Activated effector memory CD4-positive, alpha-beta T cell treated with Interleukin-2 at 50 U/mL for 16 hours (primary cell): Measurements from ENCODE around the gene FBXO42.
"Not testable (repeated sequence)": the region's sequence is repeated elsewhere in the genome, so short reads cannot be mapped to it uniquely, and the experiment has no call there.

Experiments
- DNase-seq: peaks from one replicate; pipeline ENCODE4 v3.0.0-alpha.2; 2020

The FBXO42 gene

GRCh38 chr1:16371725-16372124 is 19.4 kb upstream of the FBXO42 start:
- no peak for DNase-seq

GRCh38 chr1:16369821-16370220 is 17.5 kb upstream of the FBXO42 start:
- no peak for DNase-seq

GRCh38 chr1:16367968-16368890 is 15.9 kb upstream of the FBXO42 start:
- no peak for DNase-seq

GRCh38 chr1:16367258-16367967 is 15.1 kb upstream of the FBXO42 start:
- DNase-seq, result no peak

GRCh38 chr1:16366722-16367257 is 14.5 kb upstream of the FBXO42 start, which contains the start of gene SZRD1:
TSS of gene SZRD1 (plus strand) at chr1:16367242. CDS start at chr1:16367258, 16 bp downstream.
- peak; percentile 96 for DNase-seq

GRCh38 chr1:16365146-16365498 is 12.8 kb upstream of the FBXO42 start:
- DNase-seq, result not testable (repeated sequence)

GRCh38 chr1:16356867-16357266 is 4.6 kb upstream of the FBXO42 start:
- DNase-seq, result no peak

- DNase-seq, result no peak
Measured at GRCh38 chr1:16354619-16355018, 2.3 kb upstream of the FBXO42 start.

- no peak for DNase-seq
Measured at GRCh38 chr1:16352842-16353535, 709 bp upstream of the FBXO42 start.

- DNase-seq, result no peak
Measured at GRCh38 chr1:16351456-16351993, 755 bp downstream of the FBXO42 start.

GRCh38 chr1:16349847-16350406 is 2.4 kb downstream of the FBXO42 start:
- no peak for DNase-seq

- no peak for DNase-seq
Measured at GRCh38 chr1:16348414-16349182, 3.7 kb downstream of the FBXO42 start.

GRCh38 chr1:16343276-16343675 is 9.0 kb downstream of the FBXO42 start:
- not testable (repeated sequence) for DNase-seq

- no peak for DNase-seq
Measured at GRCh38 chr1:16342331-16343062, 9.8 kb downstream of the FBXO42 start.

- no peak for DNase-seq
Measured at GRCh38 chr1:16340673-16341072, 11.6 kb downstream of the FBXO42 start.

GRCh38 chr1:16338961-16339360 is 13.3 kb downstream of the FBXO42 start:
- no peak for DNase-seq

GRCh38 chr1:16334655-16335340 is 17.5 kb downstream of the FBXO42 start:
- DNase-seq, result no peak

- no peak for DNase-seq
Measured at GRCh38 chr1:16326833-16327404, 25.4 kb downstream of the FBXO42 start.

GRCh38 chr1:16324456-16324890 is 27.8 kb downstream of the FBXO42 start:
- no peak for DNase-seq
